Measurements from ENCODE around the gene IL20RA. TPM values are rescaled to one million over a fixed set of nuclear protein-coding genes. Genes with fewer than 3 reads are reported as not detected.

Gene IL20RA
- total RNA-seq, 4 donors from 2014 or later = 0.27 to 8.1 (median 2.6) TPM

GRCh38 chr6:137087902-137088301, 43.1 kb upstream of the IL20RA start:
- intact Hi-C loops (cut with DNase I) = no loop called here
- Histone ChIP-seq H3K4me3 (replicated peaks in 1 of 3) (no peak overlapping the region), H3K36me3 (no peaks in the 10 kb centered on the region), H3K9me3 (no peaks in the 10 kb centered on the region), H3K4me1 (no peaks in the 10 kb centered on the region), H3K27ac (no peak overlapping the region), H3K27me3 (no peaks in the 10 kb centered on the region)
- no peak for TF ChIP-seq POLR2A (IDR thresholded peaks at IDR 0.05)
- TF ChIP-seq CTCF (IDR thresholded peaks at IDR 0.05) = no peak
- WGBS, 2 donors = 89 to 90% methylated on average over 3 of the region's 3 CpGs
- DNase-seq = no peak

DNA sequence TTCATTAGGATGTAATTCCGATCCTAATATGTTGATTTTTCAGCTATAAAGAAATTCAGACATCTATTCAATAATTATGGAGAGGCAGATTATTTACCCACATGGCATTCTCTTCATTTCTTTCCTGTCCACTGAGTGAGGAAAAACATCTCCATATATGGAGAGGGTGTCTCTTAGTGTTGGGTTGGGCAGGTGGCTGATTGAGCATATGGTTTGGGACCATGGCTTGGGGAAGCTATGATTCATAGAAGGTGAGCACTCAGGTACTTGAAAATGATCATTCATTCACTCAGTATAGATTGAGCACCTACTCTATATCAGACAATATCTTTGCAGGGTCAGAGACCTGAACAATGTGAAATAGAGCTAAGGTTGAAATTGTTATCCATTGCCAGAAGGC, 41.3 kb upstream of the IL20RA start:
- Histone ChIP-seq H3K4me3 (replicated peaks in 1 of 3) (no peak overlapping the region), H3K27ac (no peak overlapping the region), H3K4me1 (no peaks in the 10 kb centered on the region), H3K9me3 (no peaks in the 10 kb centered on the region), H3K36me3 (no peaks in the 10 kb centered on the region), H3K27me3 (no peaks in the 10 kb centered on the region)
- DNase-seq = no peak
- intact Hi-C loops (cut with DNase I) = no loop called here
- no peak for TF ChIP-seq CTCF (IDR thresholded peaks at IDR 0.05)
- TF ChIP-seq POLR2A (IDR thresholded peaks at IDR 0.05) = no peak
- WGBS, 2 donors = 95 to 98% methylated on average over 1 of the region's 1 CpG

- H3K9me3 ChIP-seq = no peaks in the 10 kb centered on the region
- no peaks in the 10 kb centered on the region for H3K4me1 ChIP-seq
- WGBS, 2 donors = 76 to 78% methylated on average over 2 of the region's 2 CpGs
- H3K27me3 ChIP-seq = no peaks in the 10 kb centered on the region
- TF ChIP-seq CTCF (IDR thresholded peaks at IDR 0.05) (no peak), POLR2A (IDR thresholded peaks at IDR 0.05) (no peak)
- H3K4me3 ChIP-seq (replicated peaks in 1 of 3) = no peak overlapping the region
- H3K27ac ChIP-seq = no peak overlapping the region
- intact Hi-C loops (cut with DNase I) = no loop called here
- H3K36me3 ChIP-seq = no peaks in the 10 kb centered on the region
- DNase-seq = no peak
Observed at GRCh38 chr6:137084865-137085617, 40.3 kb upstream of the IL20RA start.

DNA sequence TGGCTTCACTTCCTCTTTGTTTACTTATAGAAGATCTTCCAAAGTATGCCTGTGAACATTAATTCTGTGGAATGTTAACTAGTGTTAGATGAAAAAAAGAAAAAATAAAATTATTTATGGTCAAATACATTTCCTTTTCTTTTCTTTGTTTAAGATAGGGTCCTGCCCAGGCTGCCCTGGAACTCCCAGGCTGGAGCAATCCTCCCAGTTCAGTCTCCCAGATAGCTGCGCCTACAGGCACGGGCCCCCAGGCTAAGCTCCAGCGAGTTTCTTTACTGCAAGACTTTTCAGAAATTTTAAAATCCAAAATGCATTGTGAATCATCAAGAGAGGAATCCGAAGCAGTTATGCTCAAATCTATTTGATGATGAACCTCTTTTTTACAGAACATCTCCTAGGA, 39.3 kb upstream of the IL20RA start:
- no peaks in the 10 kb centered on the region for H3K27me3 ChIP-seq
- H3K27ac ChIP-seq = no peak overlapping the region
- no peaks in the 10 kb centered on the region for H3K4me1 ChIP-seq
- H3K36me3 ChIP-seq = no peaks in the 10 kb centered on the region
- no peak overlapping the region for H3K4me3 ChIP-seq (replicated peaks in 1 of 3)
- TF ChIP-seq CTCF (IDR thresholded peaks at IDR 0.05) (no peak), POLR2A (IDR thresholded peaks at IDR 0.05) (no peak)
- 90 to 94% methylated on average over 4 of the region's 4 CpGs for WGBS, 2 donors
- intact Hi-C loops (cut with DNase I) = no loop called here
- DNase-seq = no peak
- no peaks in the 10 kb centered on the region for H3K9me3 ChIP-seq

DNA sequence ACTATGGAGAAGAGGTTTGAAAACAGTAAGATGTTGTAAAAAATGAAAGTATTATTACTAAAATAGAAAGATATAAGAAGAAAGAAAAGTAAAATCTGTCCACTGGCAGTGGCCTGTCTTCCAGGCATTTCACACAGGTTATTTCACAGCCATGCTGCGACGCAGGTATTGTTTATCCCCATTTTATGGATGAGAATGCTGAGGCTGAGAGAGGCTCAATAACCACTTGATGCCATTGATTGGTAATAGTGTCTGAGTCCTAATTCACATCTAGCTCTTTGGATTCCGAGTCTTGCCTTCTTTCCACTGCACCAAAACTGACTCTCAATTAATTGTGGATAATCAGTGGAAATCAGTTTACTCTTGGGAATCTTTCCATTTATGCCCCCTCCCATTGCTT, 37.2 kb upstream of the IL20RA start:
- intact Hi-C loops (cut with DNase I) = no loop called here
- 94 to 97% methylated on average over 3 of the region's 3 CpGs for WGBS, 2 donors
- H3K36me3 ChIP-seq = no peaks in the 10 kb centered on the region
- no peak overlapping the region for H3K27ac ChIP-seq
- no peaks in the 10 kb centered on the region for H3K9me3 ChIP-seq
- H3K4me3 ChIP-seq (replicated peaks in 1 of 3) = no peak overlapping the region
- no peaks in the 10 kb centered on the region for H3K27me3 ChIP-seq
- TF ChIP-seq POLR2A (IDR thresholded peaks at IDR 0.05) = no peak
- no peak for TF ChIP-seq CTCF (IDR thresholded peaks at IDR 0.05)
- H3K4me1 ChIP-seq = no peaks in the 10 kb centered on the region
- DNase-seq = no peak

All from thyroid gland (tissue), 4 donors.